HuH-7.5 (cell line): ENCODE data around the gene MT1X.
"Not testable (repeated sequence)": the region's sequence is repeated elsewhere in the genome, so short reads cannot be mapped to it uniquely, and the experiment has no call there.

Experiments used
- DNase-seq: peaks from one replicate; pipeline ENCODE4 v3.0.0; 2011; ENCODE audit warnings: low spot score

MT1X gene

GRCh38 chr16:56653218-56653617 lies 29.1 kb upstream of the MT1X start:
- DNase-seq: no peak

GRCh38 chr16:56657555-56658326 lies 24.5 kb upstream of the MT1X start, which contains the start of gene MT1F:
MT1F (plus strand) TSS chr16:56657959; CDS start chr16:56658059, 100 bp downstream.
- peak; percentile 81 for DNase-seq

GRCh38 chr16:56658327-56658875 lies 23.9 kb upstream of the MT1X start:
- no peak for DNase-seq

- DNase-seq: no peak
Measured at GRCh38 chr16:56662357-56663354, 19.6 kb upstream of the MT1X start.

GRCh38 chr16:56664506-56664905 lies 17.8 kb upstream of the MT1X start:
- DNase-seq: no peak

- not testable (repeated sequence) for DNase-seq
Measured at GRCh38 chr16:56665286-56666261, 16.7 kb upstream of the MT1X start.

- DNase-seq: no peak
Measured at GRCh38 chr16:56667581-56668571, 14.4 kb upstream of the MT1X start, which contains the start of gene MT1G. MT1G (minus strand) TSS chr16:56668065; CDS start chr16:56667993, 72 bp downstream.

- no peak for DNase-seq
Measured at GRCh38 chr16:56669005-56669839, 13.0 kb upstream of the MT1X start, which contains the start of gene MT1H. MT1H (plus strand) TSS chr16:56669814; CDS start chr16:56669885, 71 bp downstream.

- DNase-seq: no peak
Measured at GRCh38 chr16:56669840-56670619, 12.2 kb upstream of the MT1X start.

- DNase-seq: no peak
Measured at GRCh38 chr16:56670620-56670934, 11.7 kb upstream of the MT1X start.

GRCh38 chr16:56671691-56672090 lies 10.6 kb upstream of the MT1X start:
- not testable (repeated sequence) for DNase-seq

GRCh38 chr16:56672171-56672570 lies 10.1 kb upstream of the MT1X start:
- DNase-seq: not testable (repeated sequence)

- DNase-seq: no peak
Measured at GRCh38 chr16:56672761-56673536, 9.3 kb upstream of the MT1X start.

GRCh38 chr16:56673921-56674320 lies 8.3 kb upstream of the MT1X start:
- DNase-seq: no peak

- DNase-seq: not testable (repeated sequence)
Measured at GRCh38 chr16:56674570-56674969, 7.7 kb upstream of the MT1X start.

GRCh38 chr16:56675685-56676210 lies 6.5 kb upstream of the MT1X start:
- no peak for DNase-seq

GRCh38 chr16:56677474-56677873 lies 4.8 kb upstream of the MT1X start:
- DNase-seq: no peak
